IMR-90 (cell line): Measurements from ENCODE around the gene SGK2. TPM values are rescaled to one million over a fixed set of nuclear protein-coding genes. Genes with fewer than 3 reads are reported as not detected.

ENCODE experiments used
- ATAC-seq: fragments of 200-7000 bp; cut with Tn5 transposase; 2 replicates; pipeline ENCODE4 v1.9.1; 2020; ENCODE audit warnings: low read depth, mild to moderate bottlenecking, moderate library complexity
- BruUV-seq: library from RNA; stranded (reverse); fragments of 400-500 nt; replicated peaks from 2 replicates; lab custom pipeline; 2021; lab: Mats Ljungman, UMichigan
- CTCF ChIA-PET: fragments of 300-600 bp; formaldehyde crosslinking; extraction: SDS; loops from one replicate; lab custom pipeline; 2021; ENCODE audit warnings: antibody characterized with exemption; lab: Yijun Ruan, JAX
- POLR2A ChIA-PET: fragments of 300-600 bp; sonication (Branson Sonifier 250); formaldehyde crosslinking; loops from one replicate; lab custom pipeline; 2022; ENCODE audit warnings: antibody characterized with exemption; ENCODE audit not compliant: unreplicated experiment; lab: Charles Lee
- DNase-seq: peaks from one replicate; pipeline ENCODE4 v3.0.0; 2013
- H2AFZ ChIP-seq: replicated peaks from 2 replicates; pipeline ENCODE3; 2013; ENCODE audit warnings: low read length, mild to moderate bottlenecking; ENCODE audit not compliant: poor library complexity
- H2AK5ac ChIP-seq: 2 replicates; pipeline ENCODE4 v1.6.1; 2013; ENCODE audit warnings: low read depth, low read length, inconsistent platforms
- H2AK9ac ChIP-seq: replicated peaks from 2 replicates; pipeline ENCODE3; 2013; ENCODE audit warnings: mild to moderate bottlenecking, low read depth, low read length, moderate library complexity; ENCODE audit not compliant: poor library complexity
- H2BK120ac ChIP-seq: 2 replicates; pipeline ENCODE4 v1.6.1; 2013; ENCODE audit warnings: low read depth, low read length, inconsistent platforms
- H2BK15ac ChIP-seq: 3 replicates; pipeline ENCODE4 v1.6.1; 2013; ENCODE audit warnings: low read depth, low read length, inconsistent platforms
- H2BK20ac ChIP-seq: 2 replicates; pipeline ENCODE4 v1.6.1; 2013; ENCODE audit warnings: low read depth, mild to moderate bottlenecking, inconsistent platforms, low read length, moderate library complexity
- H2BK5ac ChIP-seq: 2 replicates; pipeline ENCODE4 v1.6.1; 2013; ENCODE audit warnings: mild to moderate bottlenecking, low read depth, low read length, inconsistent platforms; ENCODE audit not compliant: poor library complexity, severe bottlenecking
- H3K14ac ChIP-seq: replicated peaks from 2 replicates; pipeline ENCODE4 v1.6.1; 2013; ENCODE audit warnings: low read depth, low read length, inconsistent platforms
- H3K18ac ChIP-seq: 2 replicates; pipeline ENCODE4 v1.6.1; 2013; ENCODE audit warnings: low read depth, low read length, control low read depth
- H3K23ac ChIP-seq: 2 replicates; pipeline ENCODE4 v1.6.1; 2013; ENCODE audit warnings: low read depth, low read length, inconsistent platforms
- H3K27ac ChIP-seq: 2 replicates; pipeline ENCODE4 v1.5.1; 2013; ENCODE audit warnings: mild to moderate bottlenecking, control low read depth, low read length; ENCODE audit not compliant: insufficient read depth
- H3K27me3 ChIP-seq: 2 replicates; pipeline ENCODE4 v1.6.1; 2013; ENCODE audit warnings: low read length; ENCODE audit not compliant: control insufficient read depth, insufficient read depth
- H3K36me3 ChIP-seq: 2 replicates; pipeline ENCODE4 v1.6.1; 2013; ENCODE audit warnings: low read length, mixed read lengths; ENCODE audit not compliant: control insufficient read depth, insufficient read depth
- H3K4ac ChIP-seq: 2 replicates; pipeline ENCODE4 v1.6.1; 2013; ENCODE audit warnings: low read depth, low read length, inconsistent platforms
- H3K4me1 ChIP-seq: 2 replicates; pipeline ENCODE4 v1.6.1; 2013; ENCODE audit warnings: low read length, mixed read lengths; ENCODE audit not compliant: control insufficient read depth, insufficient read depth
- H3K4me2 ChIP-seq: 2 replicates; pipeline ENCODE4 v1.6.1; 2013; ENCODE audit warnings: low read depth, mild to moderate bottlenecking, control low read depth, low read length, moderate library complexity
- H3K4me3 ChIP-seq: 2 replicates; pipeline ENCODE4 v1.5.1; 2013; ENCODE audit warnings: low read depth, mild to moderate bottlenecking, control low read depth, low read length, moderate library complexity; ENCODE audit not compliant: insufficient read depth
- H3K56ac ChIP-seq: 2 replicates; pipeline ENCODE4 v1.6.1; 2013; ENCODE audit warnings: low read length, inconsistent platforms; ENCODE audit not compliant: insufficient read depth; ENCODE audit errors: extremely low read depth
- H3K79me1 ChIP-seq, 2 experiments: 2 replicates each; pipeline ENCODE4 v1.6.1; 2013; ENCODE audit warnings: low read length in 2 of 2, inconsistent platforms in 1 of 2, low read depth in 1 of 2
- H3K9ac ChIP-seq: 2 replicates; pipeline ENCODE4 v1.6.1; 2013; ENCODE audit warnings: low read depth, low read length, control low read depth
- H3K9me1 ChIP-seq: 2 replicates; pipeline ENCODE4 v1.6.1; 2013; ENCODE audit warnings: low read length, inconsistent platforms; ENCODE audit not compliant: insufficient read depth
- H3K9me3 ChIP-seq: 2 replicates; pipeline ENCODE4 v1.6.1; 2013; ENCODE audit warnings: low read length; ENCODE audit not compliant: control insufficient read depth, insufficient read depth
- H4K20me1 ChIP-seq: 2 replicates; pipeline ENCODE4 v1.6.1; 2013; ENCODE audit warnings: low read length, inconsistent platforms; ENCODE audit not compliant: insufficient read depth
- H4K5ac ChIP-seq: 2 replicates; pipeline ENCODE4 v1.6.1; 2013; ENCODE audit warnings: mild to moderate bottlenecking, low read depth, low read length, control low read depth
- H4K8ac ChIP-seq, 2 experiments: 2 replicates each; pipeline ENCODE4 v1.6.1; 2013; ENCODE audit warnings: low read depth in 2 of 2, low read length in 2 of 2, control low read depth in 1 of 2, inconsistent platforms in 1 of 2
- H4K91ac ChIP-seq: 2 replicates; pipeline ENCODE4 v1.6.1; 2013; ENCODE audit warnings: low read depth, low read length, inconsistent platforms; ENCODE audit not compliant: insufficient read depth
- RCOR1 ChIP-seq: IDR thresholded peaks from 2 replicates; pipeline ENCODE4 v1.6.1; 2012; ENCODE audit warnings: mild to moderate bottlenecking, low read length, improper control_type of control experiment; ENCODE audit not compliant: insufficient replicate concordance
- RFX5 ChIP-seq: IDR thresholded peaks from 2 replicates; pipeline ENCODE4 v1.8.0; 2012; ENCODE audit warnings: low read depth, mild to moderate bottlenecking, low read length, moderate library complexity
- WGBS, 2 experiments: methylation state at CpG; one replicate each; pipeline versions ENCODE4 v1.1.5 to v1.1.7; 2013; ENCODE audit warnings: missing lambda C conversion rate in 2 of 2; ENCODE audit not compliant: insufficient read length in 1 of 2; ENCODE audit errors: extremely low coverage in 2 of 2; 5-methylcytosine and 5-hydroxymethylcytosine counted together
- dilution Hi-C: fragments of 300-500 bp; cut with HindIII; formaldehyde crosslinking; loops from one replicate; pipeline ENCODE4 v1.14.3; 2018; ENCODE audit warnings: low sequenced_read_pairs; ENCODE audit not compliant: unreplicated experiment
- in situ Hi-C: fragments of 300-500 bp; cut with MboI; formaldehyde crosslinking; loops from 3 replicates; pipeline ENCODE4 v1.14.3; 2019; ENCODE audit warnings: low sequenced_read_pairs, inconsistent platforms, mixed read lengths
- intact Hi-C: fragments of 100-400 bp; cut with micrococcal nuclease; formaldehyde crosslinking; loops from 2 replicates; pipeline ENCODE4 v1.10.0; 2022
- polyA plus RNA-seq, 3 experiments: library from polyadenylated mRNA; depleted of rRNA; stranded (reverse); fragments of >200 nt; gene quantifications; 2 replicates each; pipeline ENCODE4 v1.2.3, GENCODE V29; 2012; ENCODE audit warnings: low replicate concordance in 1 of 3
- total RNA-seq: library from RNA; depleted of rRNA; stranded (reverse); fragments of >200 nt; gene quantifications from 2 replicates; pipeline ENCODE4 v1.2.3, GENCODE V29; 2012
- TF ChIP-seq, protein P1 (sequence below): conservative IDR thresholded peaks from 2 replicates; pipeline ENCODE4 v1.5.1; 2012; ENCODE audit warnings: mild to moderate bottlenecking, low read depth, low read length, improper control_type of control experiment

The SGK2 gene
- total and polyA plus RNA-seq, 2 of the 4 experiments (the other 2 are of a cell fraction), result under 0.01 to 0.10 TPM

DNA sequence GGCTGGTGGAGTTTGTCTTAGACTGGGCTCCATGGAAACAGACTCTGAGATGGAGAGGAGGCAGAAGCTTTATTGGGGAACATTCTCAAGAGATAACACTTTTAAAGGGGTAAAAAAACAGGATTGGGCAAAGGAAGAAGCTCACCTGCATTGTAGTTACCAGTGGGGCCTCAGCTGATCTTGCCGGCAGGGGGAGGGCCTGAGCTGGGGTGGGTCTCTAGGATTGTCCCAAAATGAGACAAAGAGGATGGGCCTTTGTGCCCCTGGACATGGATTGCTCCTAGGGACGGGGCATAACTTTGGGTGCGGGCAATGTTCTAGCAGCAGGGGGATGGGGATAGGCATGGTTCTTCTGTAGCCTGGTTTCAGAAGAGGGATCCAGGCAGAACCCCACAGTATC, 12.5 kb downstream of the SGK2 start:
- H3K27ac ChIP-seq, result no peak overlapping the region
- TF ChIP-seq, protein P1, sequence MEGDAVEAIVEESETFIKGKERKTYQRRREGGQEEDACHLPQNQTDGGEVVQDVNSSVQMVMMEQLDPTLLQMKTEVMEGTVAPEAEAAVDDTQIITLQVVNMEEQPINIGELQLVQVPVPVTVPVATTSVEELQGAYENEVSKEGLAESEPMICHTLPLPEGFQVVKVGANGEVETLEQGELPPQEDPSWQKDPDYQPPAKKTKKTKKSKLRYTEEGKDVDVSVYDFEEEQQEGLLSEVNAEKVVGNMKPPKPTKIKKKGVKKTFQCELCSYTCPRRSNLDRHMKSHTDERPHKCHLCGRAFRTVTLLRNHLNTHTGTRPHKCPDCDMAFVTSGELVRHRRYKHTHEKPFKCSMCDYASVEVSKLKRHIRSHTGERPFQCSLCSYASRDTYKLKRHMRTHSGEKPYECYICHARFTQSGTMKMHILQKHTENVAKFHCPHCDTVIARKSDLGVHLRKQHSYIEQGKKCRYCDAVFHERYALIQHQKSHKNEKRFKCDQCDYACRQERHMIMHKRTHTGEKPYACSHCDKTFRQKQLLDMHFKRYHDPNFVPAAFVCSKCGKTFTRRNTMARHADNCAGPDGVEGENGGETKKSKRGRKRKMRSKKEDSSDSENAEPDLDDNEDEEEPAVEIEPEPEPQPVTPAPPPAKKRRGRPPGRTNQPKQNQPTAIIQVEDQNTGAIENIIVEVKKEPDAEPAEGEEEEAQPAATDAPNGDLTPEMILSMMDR, result no peak
- no peak for TF ChIP-seq RCOR1
- TF ChIP-seq RFX5, result no peak
- H3K56ac ChIP-seq, result no peak overlapping the region
- no peak overlapping the region for H2AK9ac ChIP-seq
- intact Hi-C loops (no loop called here), in situ Hi-C loops (no loop called here), dilution Hi-C loops (no loop called here)
- no peak overlapping the region for H4K91ac ChIP-seq
- H3K4me1 ChIP-seq, result no peaks in the 10 kb centered on the region
- ChIA-PET POLR2A (no interaction called here), CTCF (no interaction called here)
- ATAC-seq, result no peak
- no peak overlapping the region for H2AFZ ChIP-seq
- no peak overlapping the region for H3K14ac ChIP-seq
- H3K36me3 ChIP-seq, result no peaks in the 10 kb centered on the region
- H2BK120ac ChIP-seq, result no peak overlapping the region
- H3K9ac ChIP-seq, result no peak overlapping the region
- no peaks in the 10 kb centered on the region for H3K79me1 ChIP-seq
- no peak overlapping the region for H2BK20ac ChIP-seq
- no peak overlapping the region for H3K4ac ChIP-seq
- WGBS, 2 experiments, result no CpG with 5 or more reads among the region's 3 CpGs
- H3K27me3 ChIP-seq, result peaks cover 16% of the 10 kb centered on the region
- no peak overlapping the region for H3K23ac ChIP-seq
- DNase-seq, result no peak
- no peaks in the 10 kb centered on the region for H3K9me3 ChIP-seq
- no peaks in the 10 kb centered on the region for H4K20me1 ChIP-seq
- H2BK5ac ChIP-seq, result no peak overlapping the region
- no peak overlapping the region for H3K4me2 ChIP-seq
- H3K4me3 ChIP-seq, result no peak overlapping the region
- no peak overlapping the region for H3K18ac ChIP-seq
- H4K8ac ChIP-seq, result no peak overlapping the region
- no peak overlapping the region for H2AK5ac ChIP-seq
- no peak overlapping the region for H2BK15ac ChIP-seq
- BruUV-seq, result no TSS peak
- no peaks in the 10 kb centered on the region; the same call in 1 of the 2 replicates for H3K9me1 ChIP-seq
- no peak overlapping the region for H4K5ac ChIP-seq
